Activated CD4-positive, alpha-beta T cell treated with anti-CD3 and anti-CD28 coated beads for 24 hours (primary cell): ENCODE data around the gene NKAIN4.

ENCODE experiments used
- DNase-seq, 2 donors: peaks; one replicate each; pipeline ENCODE4 v3.0.0-alpha.2; 2020; ENCODE audit warnings: low read depth in 2 of 2

NKAIN4 gene

GRCh38 chr20:63274381-63275228 is 20.3 kb upstream of the NKAIN4 start:
- DNase-seq: no peak

- DNase-seq: no peak
These were observed 19.5 kb upstream of the NKAIN4 start for GRCh38 chr20:63273635-63274380.

GRCh38 chr20:63273059-63273579 is 18.9 kb upstream of the NKAIN4 start:
- no peak for DNase-seq

- peak; percentile 80 to 88 for DNase-seq
These were observed 18.1 kb upstream of the NKAIN4 start, which contains the start of gene ARFGAP1 for GRCh38 chr20:63272105-63273058. Gene ARFGAP1 (plus strand): TSS chr20:63272813. CDS start chr20:63275581, 2,768 bp downstream.

DNA sequence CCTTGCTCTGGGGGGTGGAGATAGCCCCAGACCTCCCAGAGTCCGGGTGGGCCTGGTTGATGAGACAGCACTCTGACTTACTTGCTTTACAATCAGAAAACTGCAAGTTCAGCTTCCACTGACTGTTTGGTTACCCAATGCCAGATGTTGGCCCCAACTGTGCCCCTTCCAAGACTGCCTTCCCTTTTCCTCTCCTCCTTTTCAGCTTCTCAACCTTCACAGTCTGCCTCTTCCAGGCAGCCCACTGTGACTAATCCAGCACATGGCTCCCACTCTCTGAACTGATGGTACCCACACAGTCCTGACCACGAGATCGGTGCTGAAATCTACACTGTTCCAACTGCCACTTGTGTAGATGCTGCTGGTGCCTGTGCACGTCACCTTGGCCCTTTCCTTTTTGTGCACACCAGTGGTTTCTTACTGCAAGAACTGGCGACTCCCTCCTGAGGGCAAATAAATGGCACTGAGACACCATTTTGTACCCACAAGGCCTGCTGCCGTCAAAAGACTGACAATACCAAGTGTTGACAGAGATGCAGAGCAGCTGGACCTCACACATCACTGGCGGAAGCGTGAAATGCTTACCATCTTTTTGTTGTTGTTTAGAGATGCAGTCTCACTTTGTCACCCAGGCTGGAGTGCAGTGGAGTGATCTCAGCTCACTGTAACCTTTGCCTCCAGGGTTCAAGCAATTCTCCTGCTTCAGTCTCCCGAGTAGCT is 16.5 kb upstream of the NKAIN4 start:
- no peak for DNase-seq

- DNase-seq: no peak
These were observed 15.5 kb upstream of the NKAIN4 start for GRCh38 chr20:63269724-63270123.

DNA sequence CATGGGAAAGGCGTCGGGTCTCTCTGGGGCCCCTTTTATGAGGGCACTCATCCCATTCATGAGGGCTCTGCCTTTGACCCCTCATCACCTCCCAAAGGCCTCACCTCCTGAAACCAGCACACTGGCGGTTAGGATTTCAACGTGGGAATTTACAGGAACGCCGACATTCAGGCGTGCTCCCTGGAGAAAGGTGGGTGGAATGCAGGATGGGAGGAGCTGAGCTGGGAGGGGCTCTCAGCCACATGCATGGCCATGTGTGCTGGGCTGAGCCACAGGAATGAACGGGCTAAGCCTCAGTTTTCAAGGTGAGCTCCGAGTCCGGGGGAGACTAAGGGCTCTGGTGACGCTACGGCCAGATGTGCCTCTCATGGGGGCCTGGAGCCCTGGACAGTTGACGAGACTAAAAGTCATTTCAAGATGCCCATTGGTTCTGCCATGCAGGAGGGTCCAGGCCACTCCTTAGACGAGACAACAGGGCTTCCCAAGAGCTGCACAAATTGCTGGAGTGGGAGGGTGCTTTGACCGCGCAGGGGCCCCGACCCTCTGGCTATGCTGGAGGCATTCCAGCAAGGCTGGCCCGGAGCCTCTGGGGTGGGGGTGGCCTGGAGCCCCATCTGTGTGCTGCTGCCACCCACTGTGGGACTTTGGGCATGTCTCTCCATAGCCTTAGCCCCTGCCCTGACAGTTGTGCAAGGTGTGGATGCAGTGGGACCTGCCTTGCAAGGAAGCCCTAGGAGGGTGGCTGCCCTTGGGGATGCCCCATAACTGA is 14.6 kb upstream of the NKAIN4 start:
- DNase-seq: no peak

DNA sequence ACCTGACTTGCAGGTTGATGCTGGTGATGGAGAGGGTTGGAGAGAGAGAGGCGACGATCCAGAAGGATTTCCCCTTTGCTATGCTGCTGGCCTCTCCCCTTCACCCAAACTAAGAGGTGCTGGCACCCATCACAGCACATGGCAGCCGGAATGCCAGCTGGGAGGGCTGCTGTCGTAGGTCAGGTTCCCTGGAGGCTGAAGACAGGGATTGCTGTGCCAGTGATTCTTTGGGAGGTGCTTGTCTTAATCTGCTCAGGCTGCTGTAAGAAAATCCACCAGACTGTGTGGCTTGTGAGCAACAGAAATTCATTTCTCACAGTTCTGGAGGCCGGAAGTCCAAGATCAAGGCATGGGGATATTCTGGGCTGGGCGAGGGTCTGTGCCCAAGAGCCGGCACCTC is 14.0 kb upstream of the NKAIN4 start:
- DNase-seq: no peak

DNA sequence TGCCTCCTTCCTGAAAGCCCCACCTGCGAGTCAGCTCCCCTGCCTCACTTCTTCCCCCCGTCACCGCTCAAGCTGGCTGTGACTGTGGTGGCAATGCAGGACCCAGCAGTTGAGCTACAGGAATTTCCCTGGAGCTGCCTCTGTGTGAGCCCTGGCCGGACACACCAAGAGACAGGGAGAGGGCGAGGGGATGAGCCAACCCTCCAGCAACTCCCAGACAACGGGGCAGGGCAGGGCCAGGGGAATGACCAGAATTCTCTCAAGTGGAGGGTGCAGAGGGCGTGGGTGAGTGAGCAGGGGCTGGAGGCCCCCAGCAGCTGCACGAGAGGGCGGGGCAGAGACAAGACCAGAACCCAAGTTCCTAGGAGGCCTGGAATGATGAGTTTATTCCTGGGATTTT is 13.4 kb upstream of the NKAIN4 start:
- no peak for DNase-seq

GRCh38 chr20:63265891-63266515 is 11.7 kb upstream of the NKAIN4 start:
- no peak for DNase-seq

GRCh38 chr20:63264519-63264918 is 10.3 kb upstream of the NKAIN4 start:
- no peak for DNase-seq

GRCh38 chr20:63264000-63264399 is 9.7 kb upstream of the NKAIN4 start:
- no peak for DNase-seq

DNA sequence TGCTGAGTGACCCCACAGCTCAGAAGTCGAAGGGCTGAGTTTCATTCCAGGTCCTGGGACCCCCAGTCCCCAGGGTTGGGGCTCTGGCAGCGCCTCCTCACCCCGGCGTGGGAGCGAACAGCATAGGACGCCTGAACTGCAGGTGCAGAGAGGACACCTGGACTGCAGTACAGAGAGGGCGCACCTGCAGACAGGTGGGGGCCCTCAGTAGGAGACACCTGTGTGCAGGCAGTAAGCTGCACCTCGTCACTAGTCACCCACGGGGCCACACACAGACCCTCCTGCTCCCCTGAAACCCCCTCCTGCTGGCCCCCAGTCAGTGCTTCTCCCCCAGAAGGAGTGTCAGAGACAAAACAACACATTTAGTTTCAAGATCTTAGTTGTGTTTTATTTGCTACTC is 8.6 kb upstream of the NKAIN4 start:
- DNase-seq: no peak

GRCh38 chr20:63261795-63262528 is 7.7 kb upstream of the NKAIN4 start:
- no peak for DNase-seq

DNA sequence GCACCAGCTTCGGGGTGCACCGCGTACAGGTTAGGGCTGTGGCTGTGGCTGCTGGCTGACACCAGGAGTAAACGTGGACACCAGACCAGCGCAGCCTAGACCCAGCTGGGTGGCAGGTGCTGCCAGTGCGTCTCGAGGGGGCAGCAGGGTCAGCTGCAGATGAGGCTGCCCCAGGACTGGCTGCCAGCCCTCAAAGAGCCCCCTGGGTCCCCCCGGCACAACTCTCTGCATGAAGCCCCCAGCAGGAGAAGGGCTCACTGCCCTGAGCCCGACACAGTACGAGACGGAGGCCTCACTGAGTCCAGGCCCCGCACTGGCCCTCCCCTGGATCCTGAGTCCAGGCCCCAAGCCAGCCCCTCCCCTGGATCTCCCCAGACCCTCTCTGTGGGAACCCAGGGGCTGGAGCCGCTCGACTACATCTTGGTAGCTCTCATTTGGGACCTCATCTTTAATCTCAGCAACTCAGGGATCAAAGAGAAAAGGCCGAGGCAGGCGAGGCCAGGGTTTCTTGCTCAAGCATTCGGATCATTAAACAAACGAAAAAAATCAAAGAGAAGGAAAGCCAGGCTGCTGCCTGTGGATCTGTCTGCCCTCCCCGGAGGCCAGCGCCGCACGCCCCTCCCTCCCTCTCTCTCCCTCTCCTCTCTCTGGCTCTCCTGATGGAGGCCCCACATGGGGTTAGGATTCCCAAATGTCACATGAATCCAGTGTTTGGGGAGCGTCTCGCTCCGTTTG is 7.0 kb upstream of the NKAIN4 start:
- no peak for DNase-seq

DNA sequence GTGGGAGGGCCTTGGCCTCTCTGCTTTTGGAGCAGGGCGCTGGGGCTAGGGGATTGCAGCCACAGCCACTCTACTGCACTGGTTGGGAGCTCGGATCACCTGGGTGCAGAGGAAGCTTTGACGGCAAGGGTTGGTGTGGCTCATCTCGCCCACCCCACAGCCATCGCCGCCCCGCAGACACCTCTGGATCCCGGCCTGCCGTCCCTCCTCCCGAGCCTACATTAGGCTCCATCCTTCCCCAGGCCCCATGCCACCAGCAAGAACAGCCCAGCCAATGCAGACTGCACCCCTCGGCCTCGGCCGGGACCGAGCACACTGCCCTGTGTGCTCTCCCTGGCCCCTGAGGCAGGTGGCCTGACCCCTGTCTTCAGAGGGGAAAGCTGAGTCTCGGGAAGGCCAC is 6.3 kb upstream of the NKAIN4 start:
- no peak for DNase-seq

- no peak for DNase-seq
These were observed 5.6 kb upstream of the NKAIN4 start for GRCh38 chr20:63259734-63260460.

DNA sequence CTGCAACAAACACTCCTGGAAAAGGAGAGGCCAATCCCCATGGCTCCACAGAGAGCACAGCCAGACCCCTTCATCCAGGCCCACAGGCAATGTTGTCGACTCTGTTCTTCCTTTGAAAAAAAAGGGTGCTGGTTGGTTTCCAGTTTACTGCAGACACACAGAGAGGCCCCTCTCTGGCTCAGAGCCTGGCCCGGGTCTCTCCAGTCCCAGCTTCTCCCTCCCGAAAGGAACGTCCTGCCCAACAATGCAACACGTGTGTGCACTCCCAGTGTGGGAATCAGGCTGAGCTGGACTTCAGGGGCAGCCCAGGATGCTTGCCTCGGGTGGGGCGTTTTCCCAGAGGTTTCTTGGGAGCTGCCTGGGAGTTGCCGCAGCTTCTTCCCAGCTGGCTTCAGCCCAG is 4.5 kb upstream of the NKAIN4 start:
- DNase-seq: no peak
